COLO668 (cell line): ENCODE results near the gene DENND10.

ENCODE experiments used
- DNase-seq: peaks from one replicate; lab custom pipeline; 2025; ENCODE audit not compliant: unreplicated experiment; lab: John Stamatoyannopoulos, UW

Gene DENND10, protein sequence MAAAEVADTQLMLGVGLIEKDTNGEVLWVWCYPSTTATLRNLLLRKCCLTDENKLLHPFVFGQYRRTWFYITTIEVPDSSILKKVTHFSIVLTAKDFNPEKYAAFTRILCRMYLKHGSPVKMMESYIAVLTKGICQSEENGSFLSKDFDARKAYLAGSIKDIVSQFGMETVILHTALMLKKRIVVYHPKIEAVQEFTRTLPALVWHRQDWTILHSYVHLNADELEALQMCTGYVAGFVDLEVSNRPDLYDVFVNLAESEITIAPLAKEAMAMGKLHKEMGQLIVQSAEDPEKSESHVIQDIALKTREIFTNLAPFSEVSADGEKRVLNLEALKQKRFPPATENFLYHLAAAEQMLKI

DNA sequence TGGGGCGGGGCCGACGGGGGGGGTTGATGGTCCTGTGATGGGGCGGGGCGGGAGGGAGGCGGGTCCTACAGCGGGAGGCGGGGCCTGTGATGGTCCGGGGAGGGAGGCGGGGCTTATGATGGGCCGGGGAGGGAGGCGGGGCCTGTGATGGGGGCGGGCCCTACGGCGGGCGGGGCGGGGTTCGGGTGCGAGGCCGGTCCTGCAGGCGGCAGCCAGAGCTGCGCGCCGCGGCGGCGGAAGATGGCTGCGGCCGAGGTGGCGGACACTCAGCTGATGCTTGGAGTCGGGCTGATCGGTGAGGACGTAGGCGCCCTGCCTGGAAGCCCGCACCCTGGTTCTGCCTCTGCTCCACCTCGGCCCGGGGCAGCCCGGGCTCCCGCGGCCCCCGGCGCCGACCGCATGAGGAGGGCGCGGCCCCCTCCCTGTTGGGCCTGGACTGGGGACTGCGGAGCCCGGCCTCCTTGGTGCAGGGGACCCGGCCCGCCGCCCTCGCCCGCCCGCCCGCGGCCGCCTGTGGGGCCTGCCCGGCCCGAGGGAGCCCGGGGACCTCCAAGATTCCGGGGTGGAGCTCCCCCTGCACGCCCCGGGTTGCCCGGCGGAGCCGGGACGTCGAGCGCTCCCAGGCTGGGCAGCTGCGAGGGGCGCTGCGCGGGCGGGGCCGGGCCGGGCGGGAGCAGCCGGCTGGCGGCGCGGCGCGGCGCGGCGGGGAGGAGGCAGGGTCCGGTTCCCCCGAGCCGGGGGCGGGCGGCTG, at the start of gene DENND10:
TSS of gene DENND10 (plus strand) at position 211 of the 751 bp plus-strand sequence. CDS start at position 241, 30 bp downstream.
- peak; percentile 66 for DNase-seq

DNA sequence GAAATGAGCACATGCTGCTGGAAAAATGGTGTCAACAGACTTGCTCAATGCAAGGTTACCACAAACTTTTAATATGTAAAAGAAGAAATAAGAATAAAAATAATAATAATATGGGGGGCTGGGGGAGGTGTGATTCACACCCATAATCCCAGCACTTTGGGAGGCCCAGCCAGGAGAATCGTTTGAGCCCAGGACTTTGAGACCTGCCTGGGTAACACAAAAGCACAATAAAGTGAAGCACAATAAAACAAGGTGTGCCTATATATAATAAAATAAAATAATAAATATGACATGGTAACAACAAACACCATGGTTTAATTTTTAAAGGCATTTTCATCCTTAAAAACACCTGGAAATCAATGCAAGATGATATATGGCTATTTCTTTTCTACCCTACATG, 48.4 kb upstream of the DENND10 start:
- DNase-seq = no peak

DNA sequence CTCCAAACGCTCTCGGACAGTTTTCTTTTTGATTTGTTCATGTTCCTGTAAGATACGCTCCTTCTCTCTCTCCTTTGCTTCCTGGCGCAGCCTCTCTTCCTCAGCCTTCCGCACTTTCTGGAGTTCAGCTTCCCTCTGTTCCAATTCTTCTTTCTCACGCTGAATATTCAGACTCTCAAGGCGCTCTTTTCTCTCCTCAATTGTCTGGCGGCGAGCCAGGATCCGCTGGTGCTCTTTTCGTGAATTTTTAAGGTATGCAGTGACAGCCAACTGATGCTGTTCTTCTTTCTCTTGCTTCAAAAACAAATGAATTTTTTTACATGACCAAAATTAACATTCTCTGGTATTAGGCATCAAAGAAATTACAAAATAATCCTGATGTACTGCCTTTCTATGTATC, 45.9 kb upstream of the DENND10 start:
- DNase-seq = no peak

DNA sequence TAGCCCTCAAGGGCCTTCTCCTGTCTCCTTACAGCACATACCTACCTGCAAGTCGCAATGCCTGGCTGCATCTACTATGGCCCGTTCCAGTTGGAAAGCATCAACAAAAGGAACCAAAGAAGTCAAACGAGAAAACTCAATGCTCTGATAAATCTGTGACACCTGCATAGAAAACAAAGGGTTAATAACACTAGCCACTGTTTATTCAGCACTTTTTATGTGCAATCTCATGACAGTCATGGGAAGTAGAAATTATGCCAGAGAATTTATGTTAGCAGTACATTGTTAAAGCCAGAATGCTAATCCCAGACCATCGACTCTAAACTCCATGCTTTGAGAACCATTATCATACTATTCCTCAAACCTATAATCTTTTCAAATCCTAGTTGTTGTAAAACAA, 44.4 kb upstream of the DENND10 start:
- no peak for DNase-seq

DNA sequence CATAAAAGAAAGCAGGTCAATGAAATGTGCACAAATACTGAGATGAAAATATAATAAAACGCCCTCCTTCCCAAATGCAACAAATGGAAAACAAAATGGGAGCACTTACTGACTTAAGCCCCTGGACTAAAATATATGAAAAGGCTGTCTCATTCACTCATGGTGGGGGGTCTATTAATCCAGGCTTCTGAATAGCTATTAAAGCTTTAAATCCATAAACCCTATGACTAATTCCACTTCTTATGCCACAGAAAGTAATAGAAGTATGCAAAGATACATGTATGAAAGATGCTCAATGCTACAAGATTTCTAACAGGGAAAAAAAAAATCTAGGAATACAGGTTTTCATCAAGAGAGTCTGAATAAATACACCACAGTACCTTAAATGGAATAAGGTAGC, 43.8 kb upstream of the DENND10 start:
- no peak for DNase-seq

DNA sequence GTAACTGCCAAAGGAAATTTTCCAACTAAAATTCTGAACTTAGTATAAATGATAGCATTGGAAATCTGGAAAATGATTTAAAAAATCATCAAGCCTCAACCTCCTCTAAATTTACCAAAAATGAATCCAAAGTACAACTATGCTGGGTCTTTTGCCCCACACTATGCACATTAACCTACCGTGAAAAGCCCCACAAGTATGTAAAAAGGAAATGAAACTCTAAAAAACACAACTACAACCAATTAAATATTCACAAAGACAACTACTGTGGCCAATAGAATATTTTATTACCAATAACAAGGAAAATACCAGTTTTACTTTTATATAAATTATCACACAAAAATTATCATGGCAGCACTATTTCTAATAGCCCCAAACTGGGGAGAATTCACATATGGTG, 42.6 kb upstream of the DENND10 start:
- DNase-seq = no peak

DNA sequence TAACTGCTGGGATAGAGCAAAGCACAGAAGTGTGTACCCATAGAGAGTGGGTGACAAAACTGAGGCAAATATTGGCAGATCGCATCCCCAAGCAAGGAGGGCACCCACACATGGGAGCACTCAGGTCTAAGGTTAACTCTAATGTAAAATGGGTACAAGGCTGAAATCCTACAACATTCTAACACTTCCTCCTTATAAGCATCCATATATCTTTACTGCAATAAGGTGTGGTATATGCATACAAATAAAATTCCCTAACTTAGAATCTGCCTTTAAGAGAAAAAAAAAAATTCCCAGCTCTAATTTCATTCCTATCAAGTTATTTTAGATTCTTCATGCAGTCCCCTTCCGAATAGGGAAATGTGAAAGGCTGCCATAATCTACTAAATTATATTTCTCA, 42.0 kb upstream of the DENND10 start:
- no peak for DNase-seq

DNA sequence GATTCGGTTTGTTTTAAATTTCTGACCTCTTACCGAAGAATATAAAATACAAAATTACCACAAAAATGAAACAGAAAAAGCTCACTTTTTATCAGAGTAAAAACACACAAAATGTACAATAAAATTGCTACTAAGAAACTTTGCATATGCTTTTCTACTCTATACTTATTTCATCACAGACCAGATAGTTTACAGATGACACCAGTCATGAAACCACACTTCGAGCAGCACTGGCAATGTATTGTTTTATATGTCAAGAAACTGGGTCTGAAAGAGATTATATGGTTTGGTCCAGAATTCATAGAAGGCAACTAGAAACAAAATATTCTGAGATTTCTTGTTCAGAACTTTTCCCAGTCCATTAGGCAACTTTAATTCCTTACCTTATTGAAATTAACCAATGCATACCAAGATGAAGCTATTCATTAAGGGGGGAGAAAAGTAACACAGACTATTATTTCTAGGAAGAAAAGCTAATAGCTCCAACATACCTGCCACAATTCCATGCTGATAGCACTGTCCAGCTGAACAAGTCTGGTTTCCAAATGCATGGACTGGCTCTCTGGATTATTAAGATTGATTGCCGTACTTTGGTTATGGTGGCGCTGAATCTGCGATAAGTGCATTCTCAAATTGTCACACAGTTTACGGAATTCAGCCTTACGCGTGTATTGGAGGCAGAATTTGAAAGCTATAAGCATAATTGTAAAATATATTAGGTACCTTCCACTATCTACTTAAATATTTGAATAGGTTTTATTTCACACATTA, 33.3 kb upstream of the DENND10 start:
- DNase-seq = no peak

DNA sequence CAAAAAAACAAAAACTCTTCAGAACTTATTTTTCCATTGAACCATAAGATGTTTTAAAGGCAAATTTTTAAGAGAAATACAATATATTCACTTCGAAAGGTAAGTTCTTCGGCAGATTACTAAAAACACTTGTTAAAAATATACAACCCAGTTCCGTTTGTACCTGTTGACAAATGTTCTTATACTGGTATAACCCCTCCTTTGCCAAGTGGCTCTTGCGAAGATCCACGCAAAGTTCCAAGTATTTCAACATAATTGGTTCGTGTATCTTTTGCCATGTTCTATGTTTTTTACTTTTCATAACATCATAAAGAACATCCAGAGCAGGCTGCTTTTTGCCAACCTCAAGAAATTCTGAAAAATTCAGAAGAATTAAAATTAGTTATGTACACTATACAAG, 30.3 kb upstream of the DENND10 start:
- no peak for DNase-seq

DNA sequence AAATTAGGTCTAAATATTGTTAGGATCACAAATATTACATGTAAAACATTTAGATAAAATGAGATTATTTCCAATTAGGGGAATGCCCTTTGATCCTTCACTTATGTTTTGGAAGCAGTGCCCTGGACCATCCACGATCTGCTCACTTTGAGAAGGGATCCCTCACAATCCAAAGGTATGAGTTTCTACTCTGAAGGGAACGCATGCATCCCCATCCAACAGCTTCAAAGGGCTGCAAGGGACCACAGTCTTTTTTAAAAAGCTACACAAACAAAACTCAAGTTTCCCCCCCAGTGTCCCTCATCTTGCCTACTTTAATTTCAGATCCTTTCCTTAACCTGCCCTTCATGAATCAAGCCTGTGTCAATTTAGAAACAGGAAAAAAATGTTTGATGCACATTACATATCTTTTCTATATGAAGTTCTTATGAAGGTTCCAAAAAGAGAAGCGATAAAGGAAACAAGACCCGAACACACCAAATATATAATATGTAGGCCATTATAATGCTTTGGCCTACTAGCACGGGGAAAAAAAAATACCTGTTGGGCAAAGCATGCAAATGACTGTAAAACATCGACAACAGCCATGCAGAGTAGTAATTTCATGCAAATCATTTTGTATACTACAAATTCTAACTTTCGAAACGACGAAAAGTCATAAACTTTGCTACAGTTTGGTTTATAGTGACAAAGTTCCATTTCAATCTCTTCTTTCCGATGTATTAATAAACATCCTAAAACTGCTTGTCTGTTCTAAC, 25.3 kb upstream of the DENND10 start:
- no peak for DNase-seq

DNA sequence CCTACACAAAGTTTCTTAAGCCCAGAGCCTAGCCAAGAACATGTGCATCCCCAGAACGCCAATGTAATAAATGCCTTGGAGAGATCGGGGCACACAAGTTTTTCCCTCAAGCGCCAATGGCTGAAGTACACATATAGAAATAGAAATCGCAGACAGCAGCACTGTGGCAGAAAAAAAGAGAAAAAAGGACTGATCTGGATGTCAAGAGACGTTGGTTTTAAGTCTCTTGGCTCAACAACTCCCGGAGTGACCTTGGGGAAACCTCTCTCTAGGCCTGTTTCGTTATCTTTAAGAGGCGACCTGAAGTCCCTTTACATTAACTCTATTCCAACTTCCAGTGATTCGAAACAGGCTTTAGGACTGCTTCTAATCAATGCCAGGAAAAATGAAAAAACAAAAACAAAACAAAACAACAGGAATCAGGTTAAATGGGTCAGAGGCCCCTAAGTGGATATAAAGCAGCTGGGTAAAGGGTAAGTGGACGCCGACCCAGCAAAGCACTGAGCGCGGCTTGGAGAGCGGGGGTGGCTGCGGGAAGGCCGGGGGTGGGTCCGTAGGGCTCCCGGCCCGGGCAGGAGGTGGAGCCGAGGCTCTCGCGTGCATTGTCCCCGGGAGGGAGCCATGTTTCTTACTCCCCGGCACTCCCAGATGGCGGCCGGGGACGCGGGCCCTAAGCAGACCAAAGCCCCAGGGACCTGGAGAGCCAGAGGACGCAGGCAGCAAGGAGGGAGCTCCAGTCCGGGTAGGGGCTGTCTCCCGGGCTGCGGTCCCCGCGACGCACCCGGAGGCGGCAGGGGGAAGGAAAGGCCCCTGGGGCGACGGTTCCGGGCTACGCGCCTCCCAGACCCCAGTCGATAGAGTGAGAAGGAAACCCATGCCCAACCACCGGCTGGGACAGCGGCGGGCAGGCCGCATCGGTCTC, 24.1 kb upstream of the DENND10 start:
- DNase-seq = peak; percentile 69

DNA sequence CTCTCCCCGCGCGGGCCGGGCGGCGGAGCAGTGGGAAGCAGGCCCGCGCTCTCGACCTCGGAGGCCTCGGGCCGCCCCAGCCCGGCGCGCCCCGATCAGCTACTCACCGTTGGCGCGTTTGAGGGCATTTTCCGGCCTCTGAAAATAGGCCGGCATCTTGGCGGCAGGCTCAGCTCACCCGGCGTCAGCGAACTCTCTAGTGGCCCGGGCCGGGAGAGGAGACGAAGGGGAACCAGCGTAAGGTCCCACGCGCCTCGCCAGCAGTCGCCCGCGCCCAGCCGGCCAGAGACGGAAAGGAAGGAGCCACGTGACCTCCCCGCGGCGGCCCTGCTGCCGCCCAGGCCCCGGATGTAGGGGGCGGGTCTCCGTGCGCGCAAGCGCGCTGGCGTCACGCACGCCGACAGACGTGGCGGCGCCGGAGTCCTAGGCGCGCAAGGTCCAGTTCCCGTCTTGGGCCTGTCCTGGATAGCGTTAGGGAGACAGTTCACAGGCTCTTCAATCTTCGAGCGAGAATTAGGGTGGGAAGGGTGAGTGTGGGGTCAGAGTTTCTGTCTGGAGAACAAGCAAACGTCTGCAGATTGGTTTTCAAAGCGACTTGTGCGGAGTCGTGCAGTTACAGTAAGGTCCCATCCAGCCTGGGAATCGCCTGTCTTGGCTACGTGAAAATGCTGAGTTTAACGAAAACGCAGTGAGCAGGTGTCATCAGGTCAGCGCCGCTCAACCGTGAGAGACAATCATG, 23.2 kb upstream of the DENND10 start, which contains the start of gene EIF3A:
TSS of gene EIF3A (minus strand) at position 297 of the 739 bp plus-strand sequence. CDS start at position 156, 141 bp downstream.
- DNase-seq = peak; percentile 88

DNA sequence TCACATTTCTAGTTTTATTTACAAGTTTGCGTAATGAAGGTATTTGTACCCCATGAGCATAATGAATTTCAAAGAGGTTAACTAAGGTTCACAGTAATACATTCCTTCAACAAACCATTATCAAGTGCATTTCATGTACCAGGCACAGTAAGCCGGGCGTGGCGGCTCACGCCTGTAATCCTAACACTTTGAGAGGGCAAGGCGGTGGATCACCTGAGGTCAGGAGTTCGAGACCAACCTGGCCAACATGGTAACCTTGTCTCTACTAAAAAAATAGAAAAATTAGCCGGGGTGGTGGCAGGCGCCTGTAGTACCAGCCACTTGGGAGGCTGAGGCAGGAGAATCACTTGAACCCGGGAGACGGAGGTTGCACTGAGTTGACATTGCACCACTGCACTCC, 19.0 kb upstream of the DENND10 start:
- DNase-seq = no peak

DNA sequence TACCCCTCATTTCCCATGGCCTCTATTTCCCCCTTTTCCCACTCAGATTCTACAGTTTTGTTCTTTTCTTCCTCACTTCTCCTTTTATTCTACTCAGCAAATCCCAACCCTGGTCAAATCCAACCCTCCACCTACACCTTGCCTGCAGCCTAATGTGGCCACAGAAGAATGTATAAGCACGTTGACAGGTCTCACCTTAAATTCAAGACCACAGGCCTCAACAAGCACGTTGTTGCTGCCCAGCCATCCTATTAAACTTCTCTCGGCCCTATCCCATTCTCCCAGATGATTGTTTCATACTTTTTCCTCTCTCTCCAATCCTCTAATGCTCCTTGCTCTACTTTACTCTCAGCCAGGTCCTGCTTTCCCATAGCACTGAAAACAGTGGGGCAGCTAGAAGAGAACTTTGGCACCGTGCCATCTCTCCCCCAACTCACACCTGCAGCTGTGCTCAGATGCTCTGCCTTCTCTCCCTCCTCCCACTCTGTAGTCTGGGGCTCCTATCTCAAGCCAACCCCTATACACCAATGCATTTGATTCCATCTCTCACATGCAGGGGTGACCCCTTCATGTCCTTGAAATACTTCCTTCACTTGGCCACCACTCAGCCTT, 16.5 kb upstream of the DENND10 start:
- peak; percentile 13 for DNase-seq

DNA sequence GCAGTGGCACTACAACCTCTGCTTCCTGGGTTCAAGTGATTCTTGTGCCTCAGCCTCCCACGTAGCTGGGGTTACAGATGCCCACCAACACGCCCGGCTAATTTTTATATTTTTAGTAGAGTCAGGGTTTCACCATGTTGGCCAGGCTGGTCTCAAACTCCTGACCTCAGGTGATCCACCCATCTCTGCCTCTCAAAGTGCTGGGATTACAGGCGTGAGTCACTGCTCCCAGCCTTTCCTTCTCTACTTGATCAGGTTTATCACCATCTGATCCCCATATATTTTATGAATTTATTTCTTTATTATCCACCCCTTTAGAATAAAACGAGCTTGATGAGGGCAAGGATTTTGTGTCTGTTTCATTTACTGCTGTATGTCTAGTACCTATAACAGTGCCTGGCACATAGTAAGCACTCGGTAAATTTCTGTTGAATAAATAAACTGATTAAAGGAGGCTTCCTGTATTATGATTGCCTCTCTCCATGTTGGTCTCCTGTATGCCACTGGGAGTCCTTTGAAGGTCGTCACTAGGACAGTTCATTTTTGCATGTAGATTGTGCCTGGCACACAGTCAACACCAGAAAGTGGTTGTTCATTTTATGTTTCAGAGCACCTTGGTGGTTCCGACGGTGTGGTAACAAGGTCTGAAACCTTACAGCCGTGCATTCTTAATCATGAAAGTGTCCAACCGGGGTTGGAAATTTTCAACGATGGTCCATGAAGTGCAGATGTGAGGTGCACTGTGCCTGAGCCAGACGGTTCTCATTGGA, 13.7 kb upstream of the DENND10 start:
- no peak for DNase-seq

DNA sequence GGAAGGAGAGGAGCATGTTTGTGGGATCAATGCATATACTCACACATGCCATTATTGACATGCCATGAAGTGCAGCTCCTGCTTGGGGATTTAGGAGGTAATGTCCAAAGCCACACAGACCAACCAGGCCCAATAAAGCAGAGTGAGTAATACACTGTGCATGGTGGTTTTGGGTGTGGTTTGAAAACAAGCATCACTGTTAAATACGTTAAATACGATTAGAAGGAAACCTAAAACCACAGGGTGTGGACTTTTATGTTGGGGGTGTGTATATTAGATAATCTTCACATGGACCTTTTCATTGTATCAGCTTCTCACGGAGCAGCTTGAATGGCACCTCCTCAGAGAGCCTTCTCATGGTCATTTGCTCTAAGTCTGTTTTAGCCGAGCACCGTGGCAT, 12.9 kb upstream of the DENND10 start:
- peak; percentile 0 for DNase-seq

DNA sequence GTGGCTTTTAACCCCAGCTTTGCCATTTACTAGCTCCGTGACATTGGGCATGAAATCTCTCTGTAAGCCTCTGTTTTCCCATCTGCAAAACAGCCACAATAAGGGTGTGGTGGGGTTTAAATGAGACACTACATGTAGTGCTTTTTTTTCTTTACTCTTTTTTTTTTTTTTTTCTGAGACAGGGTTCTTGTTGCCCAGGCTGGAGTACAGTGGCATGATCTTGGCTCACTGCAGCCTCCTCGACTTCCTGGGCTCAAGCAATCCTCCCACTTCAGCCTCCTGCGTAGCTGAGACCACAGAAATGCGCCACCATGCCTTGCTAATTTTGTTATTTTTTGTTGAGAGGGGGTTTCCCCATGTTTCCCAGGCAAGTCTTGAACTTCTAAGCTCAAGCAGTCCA, 8.3 kb upstream of the DENND10 start:
- no peak for DNase-seq
